CD8-positive, alpha-beta memory T cell (primary cell): Measurements from ENCODE around the gene GMPPB. TPM values are rescaled to one million over a fixed set of nuclear protein-coding genes. Genes with fewer than 3 reads are reported as not detected.
"Not testable (repeated sequence)": the region's sequence is repeated elsewhere in the genome, so short reads cannot be mapped to it uniquely, and the experiment has no call there.

Source experiments
- CTCF ChIA-PET: fragments of 350-600 bp; sonication (Branson Sonifier 250); formaldehyde crosslinking; loops from one replicate; lab custom pipeline; 2021; ENCODE audit warnings: antibody characterized with exemption; lab: Charles Lee
- POLR2A ChIA-PET: fragments of 350-600 bp; sonication (Branson Sonifier 250); formaldehyde crosslinking; loops from one replicate; lab custom pipeline; 2021; ENCODE audit warnings: antibody characterized with exemption; lab: Charles Lee
- DNase-seq, 5 donors: peaks; one replicate each; pipeline versions ENCODE4 v3.0.0 to v3.0.0-alpha.2; 2020 to 2022; ENCODE audit warnings: mixed read lengths in 1 of 5
- H3K27ac ChIP-seq: one replicate; pipeline ENCODE4 v1.7.0; 2013; ENCODE audit warnings: low read depth, mild to moderate bottlenecking, low read length, moderate library complexity
- H3K27me3 ChIP-seq: 2 replicates; pipeline ENCODE4 v1.7.0; 2013; ENCODE audit warnings: low read length, mild to moderate bottlenecking; ENCODE audit not compliant: insufficient read depth, poor library complexity, severe bottlenecking
- H3K36me3 ChIP-seq: 2 replicates; pipeline ENCODE4 v1.7.0; 2013; ENCODE audit warnings: mild to moderate bottlenecking, low read length, moderate library complexity; ENCODE audit not compliant: insufficient read depth
- H3K4me1 ChIP-seq: 2 replicates; pipeline ENCODE4 v1.7.0; 2013; ENCODE audit warnings: mild to moderate bottlenecking, low read length, moderate library complexity; ENCODE audit not compliant: insufficient read depth
- H3K4me3 ChIP-seq: 2 replicates; pipeline ENCODE4 v1.7.0; 2013; ENCODE audit warnings: mild to moderate bottlenecking, low read length
- H3K9me3 ChIP-seq: 2 replicates; pipeline ENCODE4 v1.7.0; 2013; ENCODE audit warnings: mild to moderate bottlenecking, low read length
- H3K27ac Mint-ChIP-seq, 8 donors: one replicate each; pipeline ENCODE4 v1.8.0; 2020 to 2021; ENCODE audit warnings: mixed read lengths in 8 of 8, mild to moderate bottlenecking in 6 of 8, inconsistent platforms in 3 of 8, moderate library complexity in 3 of 8
- H3K27me3 Mint-ChIP-seq, 2 donors: one replicate each; pipeline ENCODE4 v1.8.0; 2020 to 2021; ENCODE audit warnings: mixed read lengths in 2 of 2, mild to moderate bottlenecking in 1 of 2, moderate library complexity in 1 of 2
- H3K36me3 Mint-ChIP-seq, 3 donors: one replicate each; pipeline ENCODE4 v1.8.0; 2020 to 2021; ENCODE audit warnings: mixed read lengths in 3 of 3, inconsistent platforms in 1 of 3, mild to moderate bottlenecking in 1 of 3
- H3K4me1 Mint-ChIP-seq, 3 donors: one replicate each; pipeline ENCODE4 v1.8.0; 2020 to 2021; ENCODE audit warnings: mixed read lengths in 3 of 3, inconsistent platforms in 1 of 3, mild to moderate bottlenecking in 1 of 3
- H3K4me3 Mint-ChIP-seq, 7 donors: one replicate each; pipeline ENCODE4 v1.8.0; 2020 to 2021; ENCODE audit warnings: mixed read lengths in 7 of 7, mild to moderate bottlenecking in 6 of 7, moderate library complexity in 4 of 7, inconsistent platforms in 2 of 7
- H3K9me3 Mint-ChIP-seq, 5 donors: one replicate each; pipeline ENCODE4 v1.8.0; 2020 to 2022; ENCODE audit warnings: mixed read lengths in 5 of 5, mild to moderate bottlenecking in 3 of 5, moderate library complexity in 2 of 5, inconsistent platforms in 1 of 5
- polyA plus RNA-seq: library from polyadenylated mRNA; unstranded; fragments of 300-500 nt; fragmentation: Illumina TruSeq; gene quantifications from one replicate; pipeline ENCODE4 v1.2.3, GENCODE V29; 2021
- total RNA-seq, 2 experiments: library from RNA; stranded (reverse); gene quantifications; one replicate each; pipeline ENCODE4 v1.2.3, GENCODE V29; 2021

GMPPB gene
- total and polyA plus RNA-seq, 3 experiments from 2014 or later, result 24.6 to 53.8 (median 52.6) TPM

DNA sequence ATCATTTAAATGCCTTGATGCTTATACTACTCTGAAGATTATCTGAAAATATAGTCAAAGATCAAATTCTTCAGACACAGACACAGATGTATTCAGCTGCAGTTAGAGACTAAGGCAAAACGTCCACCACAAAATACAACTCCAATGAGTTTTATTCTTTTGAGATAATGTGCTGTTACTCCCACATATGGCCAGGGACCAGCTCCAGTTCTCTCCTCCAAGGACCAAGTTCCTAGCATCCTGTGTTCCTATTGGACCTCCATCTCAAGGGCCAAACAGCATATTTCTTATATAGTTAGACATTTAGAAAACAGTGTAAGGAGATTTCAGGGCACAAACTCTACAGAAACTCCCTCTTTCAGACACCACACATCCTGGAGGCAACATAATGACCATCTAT, 35.5 kb upstream of the GMPPB start:
- Mint-ChIP-seq H3K4me1 (peaks cover 27 to 57% (median 37%) of the 10 kb centered on the region in 3 donors), H3K36me3 (peaks cover 0 to 30% (median 2%) of the 10 kb centered on the region in 3 donors), H3K9me3 (no peaks in the 10 kb centered on the region), H3K4me3 (no peak overlapping the region), H3K27me3 (no peaks in the 10 kb centered on the region), H3K27ac (peak overlapping the region in 1 of 8 donors; percentile 51)
- Histone ChIP-seq H3K4me1 (no peaks in the 10 kb centered on the region), H3K9me3 (no peaks in the 10 kb centered on the region), H3K36me3 (no peaks in the 10 kb centered on the region), H3K27ac (no peak overlapping the region), H3K4me3 (no peak overlapping the region), H3K27me3 (no peaks in the 10 kb centered on the region)
- CTCF ChIA-PET, result interaction anchor here (1.8 kb wide), 1 partner anchor 219 kb away, joined by 3 read pairs; no protein-coding TSS in a partner anchor
- POLR2A ChIA-PET, result no interaction called here
- DNase-seq, result no peak

DNA sequence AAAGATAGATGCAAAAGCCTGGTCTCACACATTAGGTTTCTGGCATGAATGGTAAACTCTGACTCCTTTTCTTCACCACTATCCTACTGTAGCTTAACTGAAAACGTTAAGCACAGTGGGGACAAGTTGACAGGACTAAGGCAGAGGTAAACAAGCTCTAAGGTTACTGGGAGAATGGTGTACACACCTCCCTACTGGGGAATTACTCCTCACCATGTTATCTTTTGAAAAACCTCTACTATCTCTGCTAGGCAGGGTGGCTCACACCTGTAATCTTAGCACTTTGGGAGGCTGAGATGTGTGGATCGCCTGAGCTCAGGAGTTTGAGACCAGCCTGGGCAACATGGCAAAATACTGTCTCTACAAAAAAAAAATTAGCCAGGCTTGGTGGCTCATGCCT, 33.4 kb upstream of the GMPPB start:
- H3K9me3 ChIP-seq, result no peaks in the 10 kb centered on the region
- peaks cover 0 to 29% (median 2%) of the 10 kb centered on the region in 3 donors for H3K36me3 Mint-ChIP-seq
- no peaks in the 10 kb centered on the region for H3K27me3 ChIP-seq
- DNase-seq, result no peak
- ChIA-PET POLR2A (interaction anchor here (0.7 kb wide), 1 partner anchor 50 kb away, joined by 7 read pairs; no protein-coding TSS in a partner anchor), CTCF (no interaction called here)
- H3K4me1 Mint-ChIP-seq, result peaks cover 34 to 69% (median 52%) of the 10 kb centered on the region in 3 donors
- H3K36me3 ChIP-seq, result no peaks in the 10 kb centered on the region
- no peak overlapping the region for H3K4me3 ChIP-seq
- no peaks in the 10 kb centered on the region for H3K4me1 ChIP-seq
- H3K27ac ChIP-seq, result no peak overlapping the region
- no peak overlapping the region for H3K27ac Mint-ChIP-seq
- H3K27me3 Mint-ChIP-seq, result no peaks in the 10 kb centered on the region
- no peaks in the 10 kb centered on the region for H3K9me3 Mint-ChIP-seq
- no peak overlapping the region for H3K4me3 Mint-ChIP-seq

DNA sequence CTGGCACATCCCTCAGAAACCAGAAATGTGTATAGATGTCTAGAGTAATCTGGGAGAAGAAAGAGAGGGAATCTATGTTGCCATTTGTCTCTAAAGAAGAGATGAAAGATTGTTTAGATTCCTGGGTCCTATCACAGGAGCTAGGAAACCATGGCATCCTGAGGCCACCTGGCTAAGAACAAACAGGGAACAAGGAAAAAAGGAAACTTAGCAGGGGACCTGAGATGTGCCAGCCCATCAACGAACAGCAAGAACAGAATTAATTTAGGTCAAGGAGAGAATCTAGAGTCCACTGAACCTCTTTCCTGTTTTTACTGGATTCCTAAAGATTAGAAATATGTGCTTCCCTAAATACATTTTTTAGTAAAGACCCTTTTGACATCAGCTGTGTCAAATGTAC, 32.3 kb upstream of the GMPPB start:
- Histone ChIP-seq H3K36me3 (no peaks in the 10 kb centered on the region), H3K4me1 (no peaks in the 10 kb centered on the region), H3K27me3 (no peaks in the 10 kb centered on the region), H3K4me3 (no peak overlapping the region), H3K9me3 (no peaks in the 10 kb centered on the region), H3K27ac (no peak overlapping the region)
- CTCF ChIA-PET, result interaction anchor here (1.4 kb wide), 1 partner anchor 83 kb away, joined by 5 read pairs; no protein-coding TSS in a partner anchor
- H3K4me3 Mint-ChIP-seq, result no peak overlapping the region
- H3K36me3 Mint-ChIP-seq, result peaks cover 0 to 31% (median 2%) of the 10 kb centered on the region in 3 donors
- H3K27me3 Mint-ChIP-seq, result no peaks in the 10 kb centered on the region
- POLR2A ChIA-PET, result no interaction called here
- no peak for DNase-seq
- H3K27ac Mint-ChIP-seq, result peak overlapping the region in 1 of 8 donors; percentile 52
- H3K4me1 Mint-ChIP-seq, result peaks cover 34 to 67% (median 52%) of the 10 kb centered on the region in 3 donors
- H3K9me3 Mint-ChIP-seq, result no peaks in the 10 kb centered on the region

DNA sequence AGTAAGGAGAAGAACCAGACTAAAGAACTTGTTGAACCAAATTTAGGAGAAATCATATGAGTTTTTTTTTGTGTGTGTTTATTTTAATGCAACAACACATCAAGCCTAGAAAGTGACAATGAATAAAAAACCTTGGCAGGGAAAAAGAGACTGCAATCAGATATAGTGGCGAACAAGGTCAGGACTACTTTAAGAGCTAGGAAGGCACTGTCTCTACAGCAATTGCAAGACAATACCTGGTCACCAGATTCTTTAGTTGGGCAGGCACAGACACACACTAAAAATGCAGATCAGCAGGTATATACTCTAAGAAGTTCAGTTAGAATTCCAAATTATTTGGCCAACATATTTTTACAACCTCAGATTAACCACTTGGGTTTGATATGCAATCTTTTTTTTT, 30.8 kb upstream of the GMPPB start:
- Histone ChIP-seq H3K4me3 (no peak overlapping the region), H3K27me3 (no peaks in the 10 kb centered on the region), H3K4me1 (no peaks in the 10 kb centered on the region), H3K9me3 (no peaks in the 10 kb centered on the region), H3K36me3 (no peaks in the 10 kb centered on the region), H3K27ac (no peak overlapping the region)
- DNase-seq, result no peak
- ChIA-PET CTCF (interaction anchor here (1.0 kb wide), 1 partner anchor 48 kb away, joined by 3 read pairs; the partner anchor contains the start of gene INKA1), POLR2A (no interaction called here)
- Mint-ChIP-seq H3K4me1 (peaks cover 34 to 69% (median 54%) of the 10 kb centered on the region in 3 donors), H3K4me3 (no peak overlapping the region), H3K27ac (peak overlapping the region in 4 of 8 donors; percentile 57 to 75 (median 66)), H3K9me3 (no peaks in the 10 kb centered on the region), H3K36me3 (peaks cover 0 to 32% (median 3%) of the 10 kb centered on the region in 3 donors), H3K27me3 (no peaks in the 10 kb centered on the region)

DNA sequence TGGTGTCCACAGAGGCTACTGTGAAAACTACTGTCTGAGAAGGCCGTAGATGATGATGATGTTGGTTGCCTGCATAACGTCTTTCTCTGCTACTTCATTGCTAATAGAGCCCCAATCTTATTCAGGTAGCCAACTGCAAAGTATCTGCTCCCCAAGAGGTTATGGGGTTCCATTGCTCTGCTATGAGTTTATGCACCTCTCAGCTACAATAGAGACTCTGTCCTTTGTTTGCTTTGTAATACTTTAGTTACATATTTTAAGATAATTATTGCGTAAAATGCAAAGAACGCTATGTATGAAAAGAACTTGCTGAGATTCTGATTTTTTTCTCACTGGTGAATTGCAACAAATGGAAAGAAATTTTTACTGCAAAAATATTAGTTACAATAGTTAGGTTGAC, 27.8 kb upstream of the GMPPB start:
- Mint-ChIP-seq H3K27ac (no peak overlapping the region), H3K4me1 (peaks cover 26 to 54% (median 51%) of the 10 kb centered on the region in 3 donors)

DNA sequence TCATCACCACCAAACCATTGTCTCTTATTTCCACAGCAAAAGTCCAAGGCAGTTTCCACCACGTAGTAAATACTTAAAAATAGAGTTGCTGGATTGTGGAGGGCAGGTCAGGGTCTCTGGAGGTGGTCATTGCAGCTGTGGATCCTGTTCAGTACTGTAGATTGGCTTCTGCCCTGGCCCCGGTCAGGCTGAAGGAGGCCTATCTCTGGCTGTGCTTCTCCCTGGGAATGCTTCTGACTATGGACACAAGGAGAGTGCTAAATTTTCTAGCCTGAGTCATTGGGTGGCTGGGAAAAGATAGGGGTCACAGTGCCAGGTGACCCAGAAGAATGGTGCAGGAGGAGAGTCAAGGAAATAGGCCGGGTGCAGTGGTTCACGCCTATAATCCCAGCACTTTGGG, 26.3 kb upstream of the GMPPB start:
- ChIA-PET POLR2A (no interaction called here), CTCF (no interaction called here)
- DNase-seq, result no peak
- no peaks in the 10 kb centered on the region for H3K27me3 ChIP-seq
- peak overlapping the region in 2 of 8 donors; percentile 51 to 90 for H3K27ac Mint-ChIP-seq
- no peaks in the 10 kb centered on the region for H3K36me3 ChIP-seq
- peaks cover 16 to 46% (median 43%) of the 10 kb centered on the region in 3 donors for H3K4me1 Mint-ChIP-seq
- H3K27ac ChIP-seq, result no peak overlapping the region
- H3K9me3 Mint-ChIP-seq, result no peaks in the 10 kb centered on the region
- H3K4me3 Mint-ChIP-seq, result no peak overlapping the region
- no peaks in the 10 kb centered on the region for H3K9me3 ChIP-seq
- peaks cover 0 to 51% (median 9%) of the 10 kb centered on the region in 3 donors for H3K36me3 Mint-ChIP-seq
- no peaks in the 10 kb centered on the region for H3K27me3 Mint-ChIP-seq
- H3K4me3 ChIP-seq, result no peak overlapping the region
- H3K4me1 ChIP-seq, result no peaks in the 10 kb centered on the region

More for the DNA sequence above, 27.8 kb upstream of the GMPPB start:
- ChIA-PET POLR2A (interaction anchor here (0.6 kb wide), 1 partner anchor 272 kb away, joined by 5 read pairs; no protein-coding TSS in a partner anchor), CTCF (no interaction called here)
- Mint-ChIP-seq H3K36me3 (peaks cover 0 to 46% (median 8%) of the 10 kb centered on the region in 3 donors), H3K4me3 (no peak overlapping the region), H3K27me3 (no peaks in the 10 kb centered on the region), H3K9me3 (no peaks in the 10 kb centered on the region)
- no peaks in the 10 kb centered on the region for H3K9me3 ChIP-seq
- H3K36me3 ChIP-seq, result no peaks in the 10 kb centered on the region
- no peak overlapping the region for H3K4me3 ChIP-seq
- no peak for DNase-seq
- H3K27me3 ChIP-seq, result no peaks in the 10 kb centered on the region
- no peaks in the 10 kb centered on the region for H3K4me1 ChIP-seq
- no peak overlapping the region for H3K27ac ChIP-seq

DNA sequence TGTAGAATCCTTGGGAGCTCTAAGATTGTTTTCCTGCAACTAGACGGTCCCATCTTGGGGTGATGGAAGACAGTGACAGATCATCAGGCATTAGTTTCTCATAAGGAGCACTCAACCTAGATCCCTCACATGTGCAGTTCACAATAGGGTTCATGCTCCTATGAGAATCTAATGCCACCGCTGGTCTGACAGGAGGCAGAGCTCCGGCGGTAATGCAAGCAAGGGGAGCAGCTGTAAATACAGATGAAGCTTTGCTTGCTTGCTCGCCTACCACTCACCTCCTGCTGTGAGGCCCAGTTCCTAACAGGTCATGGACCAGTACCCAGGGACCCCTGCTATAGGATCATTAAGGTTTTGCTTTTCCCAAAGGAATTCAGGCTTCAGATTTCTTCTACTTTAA, 25.1 kb upstream of the GMPPB start:
- H3K4me1 Mint-ChIP-seq, result peaks cover 16 to 42% (median 42%) of the 10 kb centered on the region in 3 donors
- H3K27me3 Mint-ChIP-seq, H3K4me3 ChIP-seq, CTCF ChIA-PET, H3K9me3 ChIP-seq, H3K4me3 Mint-ChIP-seq, H3K36me3 ChIP-seq, H3K27ac ChIP-seq, H3K27ac Mint-ChIP-seq, H3K9me3 Mint-ChIP-seq, DNase-seq, H3K27me3 ChIP-seq, H3K4me1 ChIP-seq: not testable (repeated sequence)
- H3K36me3 Mint-ChIP-seq, result peaks cover 0 to 58% (median 15%) of the 10 kb centered on the region in 3 donors
- POLR2A ChIA-PET, result interaction anchor here (0.7 kb wide), 1 partner anchor 303 kb away, joined by 6 read pairs; no protein-coding TSS in a partner anchor

DNA sequence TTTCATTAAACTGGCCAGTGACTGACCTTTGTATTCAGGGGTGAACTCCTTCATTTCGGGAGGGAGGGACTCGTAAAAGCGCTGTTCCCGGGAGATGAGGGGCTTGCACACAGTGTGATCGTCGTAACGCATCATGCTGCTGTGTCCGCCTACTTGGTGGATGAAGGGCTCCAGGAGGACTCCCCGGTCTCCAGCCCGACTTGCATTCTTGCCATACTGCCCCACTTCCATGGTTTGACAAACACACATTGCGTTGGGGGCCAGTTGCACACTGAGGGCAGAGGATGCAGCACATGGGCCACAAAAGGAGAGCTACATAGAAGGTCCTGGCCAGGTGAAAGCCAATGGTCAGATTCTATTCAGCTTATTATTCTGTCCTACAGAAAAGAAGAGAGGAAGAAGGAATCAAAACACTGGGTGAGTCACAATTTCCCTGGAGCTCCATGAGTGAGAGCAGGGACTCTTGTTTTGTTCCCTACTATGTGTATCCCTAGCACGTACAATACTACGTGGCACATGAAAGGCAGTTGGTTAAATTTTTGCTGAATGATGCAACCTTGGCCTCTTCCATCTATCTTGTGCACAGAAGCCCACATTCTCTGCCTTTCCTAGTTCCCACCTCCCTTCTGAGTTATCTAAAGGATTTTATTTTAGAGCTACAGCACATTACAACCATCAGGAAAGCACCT, 24.2 kb upstream of the GMPPB start:
- Mint-ChIP-seq H3K4me1 (peaks cover 11 to 35% (median 33%) of the 10 kb centered on the region in 3 donors), H3K36me3 (peaks cover 0 to 59% (median 15%) of the 10 kb centered on the region in 3 donors), H3K27me3 (no peaks in the 10 kb centered on the region), H3K9me3 (no peaks in the 10 kb centered on the region), H3K27ac (peak overlapping the region in 2 of 8 donors; percentile 37 to 52), H3K4me3 (no peak overlapping the region)
- Histone ChIP-seq H3K36me3 (no peaks in the 10 kb centered on the region), H3K4me1 (no peaks in the 10 kb centered on the region), H3K27me3 (no peaks in the 10 kb centered on the region), H3K4me3 (no peak overlapping the region), H3K27ac (no peak overlapping the region), H3K9me3 (no peaks in the 10 kb centered on the region)
- no peak for DNase-seq
- ChIA-PET CTCF (no interaction called here), POLR2A (no interaction called here)
